HG03108 (cell line): ENCODE results near the gene CHAF1B.
"Not testable (repeated sequence)": the region's sequence is repeated elsewhere in the genome, so short reads cannot be mapped to it uniquely, and the experiment has no call there.

ENCODE experiments used
- ATAC-seq: cut with Tn5 transposase; IDR thresholded peaks from one replicate; pipeline ENCODE4 v1.9.1; 2021; ENCODE audit warnings: moderate library complexity; ENCODE audit not compliant: unreplicated experiment

The CHAF1B gene

GRCh38 chr21:36385233-36386030 lies at the start of gene CHAF1B:
TSS of gene CHAF1B (plus strand) at chr21:36385392. CDS start at chr21:36386137, 745 bp downstream.
- ATAC-seq = peak; percentile 92

GRCh38 chr21:36337099-36337509 lies 48.1 kb upstream of the CHAF1B start:
- no peak for ATAC-seq

GRCh38 chr21:36338975-36339374 lies 46.2 kb upstream of the CHAF1B start:
- ATAC-seq = no peak

GRCh38 chr21:36342581-36342980 lies 42.6 kb upstream of the CHAF1B start:
- ATAC-seq = not testable (repeated sequence)

GRCh38 chr21:36344931-36345330 lies 40.3 kb upstream of the CHAF1B start:
- ATAC-seq = no peak

- no peak for ATAC-seq
Observed at GRCh38 chr21:36347278-36347961, 37.8 kb upstream of the CHAF1B start.

GRCh38 chr21:36347962-36348328 lies 37.2 kb upstream of the CHAF1B start:
- no peak for ATAC-seq

GRCh38 chr21:36349315-36349714 lies 35.9 kb upstream of the CHAF1B start:
- no peak for ATAC-seq

GRCh38 chr21:36350282-36350910 lies 34.8 kb upstream of the CHAF1B start:
- no peak for ATAC-seq

- ATAC-seq = no peak
Observed at GRCh38 chr21:36354918-36355680, 30.1 kb upstream of the CHAF1B start.

- ATAC-seq = no peak
Observed at GRCh38 chr21:36355868-36356267, 29.3 kb upstream of the CHAF1B start.

- no peak for ATAC-seq
Observed at GRCh38 chr21:36359185-36359584, 26.0 kb upstream of the CHAF1B start.

- ATAC-seq = no peak
Observed at GRCh38 chr21:36369064-36369685, 16.0 kb upstream of the CHAF1B start.

- no peak for ATAC-seq
Observed at GRCh38 chr21:36375994-36376393, 9.2 kb upstream of the CHAF1B start.

GRCh38 chr21:36377391-36377842 lies 7.8 kb upstream of the CHAF1B start:
- ATAC-seq = no peak

GRCh38 chr21:36379251-36379650 lies 5.9 kb upstream of the CHAF1B start:
- ATAC-seq = no peak

- ATAC-seq = no peak
Observed at GRCh38 chr21:36381841-36382589, 3.2 kb upstream of the CHAF1B start.

GRCh38 chr21:36382722-36383121 lies 2.5 kb upstream of the CHAF1B start:
- not testable (repeated sequence) for ATAC-seq

GRCh38 chr21:36384885-36385232 lies 333 bp upstream of the CHAF1B start:
- ATAC-seq = no peak

GRCh38 chr21:36386031-36386642 lies 945 bp downstream of the CHAF1B start:
- no peak for ATAC-seq
